Stimulated activated CD8-positive, alpha-beta memory T cell treated with anti-CD3 and anti-CD28 coated beads, Interleukin-7, amount 100 ng/mL, for 4 hours (primary cell): Measurements from ENCODE around the gene GATA3.
A peak's percentile ranks its signal among the peaks of the same experiment; 100 is the strongest.

Experiments
- DNase-seq, 2 donors: peaks; one replicate each; pipeline ENCODE4 v3.0.0-alpha.2; 2020; ENCODE audit warnings: low read depth in 2 of 2

Gene GATA3

DNA sequence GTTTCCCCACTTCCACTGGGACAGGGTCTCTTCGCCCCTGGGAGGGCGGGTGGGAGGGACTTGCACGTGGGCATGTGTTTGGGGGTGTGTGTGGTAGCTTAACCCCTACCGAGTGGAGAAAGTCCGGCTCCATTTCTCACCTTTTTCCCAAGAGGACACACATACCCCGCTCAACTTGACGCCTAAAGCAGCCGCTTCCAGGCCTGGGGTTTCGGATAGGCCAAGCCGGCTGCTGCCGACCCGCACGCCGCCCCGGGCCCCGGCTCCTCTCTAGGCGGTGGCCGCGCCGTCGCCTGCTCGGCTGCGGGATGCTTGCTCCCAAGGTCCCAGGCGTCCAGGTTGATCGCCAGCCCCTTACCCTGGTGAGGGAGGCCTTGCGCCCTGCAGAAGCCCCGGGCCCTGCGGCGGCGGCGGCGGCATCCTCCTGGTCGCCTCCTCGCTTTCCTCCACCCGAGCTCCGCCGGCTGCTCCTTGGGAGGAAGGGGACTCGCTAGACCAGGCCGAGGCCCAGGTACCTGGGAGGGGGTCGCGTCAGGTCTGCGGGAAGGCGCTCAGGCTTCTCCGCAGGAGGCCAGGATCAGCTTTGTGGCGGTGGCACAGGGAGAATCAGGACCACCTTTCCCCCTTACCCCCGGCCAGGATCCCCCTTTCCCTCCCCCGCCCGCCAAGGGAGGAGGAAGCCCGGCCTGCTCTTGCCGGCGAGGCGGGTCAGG lies 3.2 kb upstream of the GATA3 start:
- DNase-seq = no peak

DNA sequence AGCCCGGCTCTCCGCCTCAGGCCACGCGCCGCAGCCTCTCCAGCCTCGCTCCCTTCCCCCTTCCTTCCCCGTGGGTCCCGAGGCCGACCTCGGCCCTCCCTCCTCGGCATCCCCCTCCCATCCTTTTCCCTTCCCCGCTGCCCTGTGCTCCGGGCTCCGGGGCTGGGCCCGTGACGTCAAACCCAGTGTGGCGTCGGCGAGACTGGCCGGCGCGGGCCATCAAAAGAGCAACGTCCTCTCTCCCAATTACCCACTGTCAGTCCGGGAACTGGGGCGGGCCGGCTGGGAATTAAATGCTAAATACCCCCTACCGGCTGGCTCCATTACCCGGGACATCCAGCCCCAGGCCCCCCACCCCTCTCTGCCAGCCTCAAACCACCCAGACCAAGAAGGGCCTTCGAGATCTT lies 2.6 kb upstream of the GATA3 start:
- DNase-seq = no peak

DNA sequence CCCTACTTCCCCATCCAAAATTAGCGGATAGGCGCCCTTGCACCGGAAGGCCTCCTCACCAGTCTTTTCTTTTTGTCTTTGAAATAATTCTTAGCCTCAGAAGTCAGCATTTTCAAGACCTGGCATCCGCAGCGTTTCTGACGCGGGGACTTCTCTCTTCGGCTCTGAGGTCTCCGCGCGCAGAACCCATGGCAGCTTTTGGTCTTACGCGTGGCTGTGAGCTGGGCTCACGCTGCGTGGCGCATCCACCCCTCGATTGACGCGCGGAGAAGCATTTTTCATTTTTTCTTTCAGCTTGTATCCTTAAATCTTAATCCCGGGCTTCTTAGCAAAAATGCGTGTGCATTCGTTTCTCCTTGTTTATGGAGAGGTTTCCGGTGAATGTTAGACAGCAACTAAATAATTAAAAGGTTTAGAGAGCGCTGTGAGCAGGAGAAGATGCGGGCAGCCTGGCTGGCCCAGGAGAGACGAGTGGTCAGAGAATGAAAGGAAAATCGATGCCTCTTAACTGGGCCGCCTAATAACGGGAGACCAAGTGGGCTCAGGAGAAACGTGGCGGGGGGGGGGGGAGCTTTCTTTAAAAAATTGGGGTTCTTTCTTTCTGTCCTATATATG lies 2.0 kb upstream of the GATA3 start:
- no peak for DNase-seq

DNA sequence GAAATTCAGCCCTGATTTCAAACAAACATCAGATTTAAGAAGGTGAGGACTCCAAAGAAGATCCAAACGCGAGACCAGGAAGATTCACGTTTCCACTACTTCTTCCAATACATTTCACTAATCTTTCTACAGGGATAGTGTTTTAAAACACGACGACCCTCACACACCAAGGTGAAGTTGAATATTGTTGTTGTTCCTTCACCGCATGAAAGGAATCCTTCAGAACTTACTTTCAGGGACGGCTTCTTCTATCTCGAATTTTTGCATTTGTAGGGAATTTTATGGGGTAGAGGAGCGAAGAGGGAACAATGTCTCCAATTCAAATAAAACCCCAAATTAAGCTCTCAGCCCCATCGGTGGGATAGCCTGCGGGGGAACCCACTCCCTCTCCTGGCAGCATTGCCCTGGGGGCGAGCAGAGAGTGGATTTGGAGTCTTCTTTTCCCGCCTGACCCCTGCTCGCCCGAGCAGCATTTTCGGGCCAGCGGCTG lies 1.5 kb upstream of the GATA3 start:
- DNase-seq = no peak

DNA sequence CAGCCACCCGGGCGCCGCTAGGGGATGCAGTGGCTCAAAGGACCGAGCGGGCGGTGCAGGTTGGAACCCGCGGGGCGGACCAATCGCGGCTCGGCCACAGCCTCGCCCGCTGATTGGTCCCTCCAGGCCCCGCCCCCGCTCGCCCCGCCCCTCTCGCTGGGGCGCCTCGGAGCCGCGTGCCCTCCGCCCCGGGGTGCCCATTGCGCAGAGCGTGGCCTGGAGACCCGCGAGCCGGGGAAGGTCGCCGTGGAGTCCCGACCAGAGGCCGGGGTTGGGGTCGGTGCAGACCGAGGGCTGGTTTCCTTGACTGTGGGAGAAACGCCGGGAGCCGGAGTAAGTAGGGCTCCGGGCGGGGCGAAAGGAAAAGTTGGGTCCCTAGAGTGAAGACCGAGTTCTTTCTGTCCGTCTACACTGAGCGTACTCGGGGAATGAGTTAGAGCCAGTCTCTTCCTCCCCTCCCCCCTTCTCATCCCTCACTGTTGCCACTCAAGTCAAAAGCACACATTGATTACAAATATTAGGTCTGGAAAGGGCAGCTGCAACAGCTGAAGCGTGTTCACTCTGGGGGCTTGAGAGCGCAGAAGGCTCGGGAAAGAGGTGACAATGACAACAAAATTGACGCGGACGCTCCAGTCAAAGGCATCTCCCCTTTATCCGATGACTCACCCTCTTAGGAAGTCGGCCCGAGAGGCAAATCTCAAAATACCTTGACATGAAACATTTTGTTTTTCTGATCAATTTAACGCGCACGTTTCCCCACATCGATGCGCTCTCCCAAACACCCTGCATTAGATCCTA lies 843 bp upstream of the GATA3 start:
- peak; percentile 88 to 91 for DNase-seq

DNA sequence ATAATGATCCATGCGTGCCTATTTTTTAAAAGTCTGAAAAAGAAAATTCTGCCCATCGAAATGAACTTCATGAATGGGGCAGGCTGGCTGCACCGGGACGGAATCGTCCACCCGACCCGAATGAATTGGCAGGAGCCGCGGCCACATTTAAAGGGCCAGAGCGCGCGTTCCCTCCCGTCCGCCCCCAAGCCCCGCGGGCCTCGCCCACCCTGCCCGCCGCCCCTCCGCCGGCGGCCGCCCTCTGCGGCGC lies 319 bp upstream of the GATA3 start:
- DNase-seq = no peak

DNA sequence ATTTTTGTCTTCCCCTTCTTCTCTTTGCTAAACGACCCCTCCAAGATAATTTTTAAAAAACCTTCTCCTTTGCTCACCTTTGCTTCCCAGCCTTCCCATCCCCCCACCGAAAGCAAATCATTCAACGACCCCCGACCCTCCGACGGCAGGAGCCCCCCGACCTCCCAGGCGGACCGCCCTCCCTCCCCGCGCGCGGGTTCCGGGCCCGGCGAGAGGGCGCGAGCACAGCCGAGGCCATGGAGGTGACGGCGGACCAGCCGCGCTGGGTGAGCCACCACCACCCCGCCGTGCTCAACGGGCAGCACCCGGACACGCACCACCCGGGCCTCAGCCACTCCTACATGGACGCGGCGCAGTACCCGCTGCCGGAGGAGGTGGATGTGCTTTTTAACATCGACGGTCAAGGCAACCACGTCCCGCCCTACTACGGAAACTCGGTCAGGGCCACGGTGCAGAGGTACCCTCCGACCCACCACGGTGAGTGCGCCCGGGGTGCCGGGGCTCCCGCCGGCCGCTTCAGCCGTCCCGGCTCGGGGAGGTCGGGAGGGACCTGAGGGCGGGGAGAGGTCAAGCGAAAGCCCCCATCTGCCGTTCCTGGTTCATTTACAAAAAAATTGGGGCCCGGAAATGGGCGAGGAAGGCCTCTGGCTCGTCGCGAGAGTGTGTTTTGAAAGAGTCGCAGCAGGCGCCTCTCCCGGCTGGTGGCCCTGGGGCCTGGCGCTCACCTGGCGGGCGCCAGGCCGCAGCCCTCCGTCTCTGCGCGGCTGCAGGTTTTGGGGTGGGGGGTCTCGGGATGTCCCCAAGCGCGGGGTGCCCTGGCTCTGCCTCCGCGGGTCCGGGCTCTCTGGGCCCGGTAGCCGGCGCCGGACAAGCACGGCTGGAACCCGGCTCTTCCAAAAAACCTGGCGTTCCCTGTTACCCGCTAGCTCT lies 1.2 kb downstream of the GATA3 start:
- DNase-seq = no peak

DNA sequence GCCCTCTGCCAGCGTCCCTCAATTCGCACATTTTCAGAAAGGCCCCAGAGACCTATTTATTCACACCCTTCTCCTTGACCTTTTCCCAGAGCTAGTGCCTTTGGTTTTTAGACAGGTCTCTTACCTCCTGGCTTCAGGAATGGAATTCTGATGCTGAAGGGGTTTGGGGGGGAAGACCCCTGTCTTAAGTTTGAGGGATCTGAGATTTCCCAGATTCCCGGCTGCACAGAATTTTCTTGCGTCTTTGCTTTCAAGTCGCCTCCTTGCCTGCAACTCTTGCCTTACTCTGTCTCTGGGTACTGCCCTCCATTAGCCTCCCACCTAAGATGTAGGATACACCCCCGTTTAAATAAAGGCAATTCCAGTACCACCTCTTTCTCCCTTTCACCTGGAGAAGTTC lies 1.9 kb downstream of the GATA3 start:
- DNase-seq = no peak

DNA sequence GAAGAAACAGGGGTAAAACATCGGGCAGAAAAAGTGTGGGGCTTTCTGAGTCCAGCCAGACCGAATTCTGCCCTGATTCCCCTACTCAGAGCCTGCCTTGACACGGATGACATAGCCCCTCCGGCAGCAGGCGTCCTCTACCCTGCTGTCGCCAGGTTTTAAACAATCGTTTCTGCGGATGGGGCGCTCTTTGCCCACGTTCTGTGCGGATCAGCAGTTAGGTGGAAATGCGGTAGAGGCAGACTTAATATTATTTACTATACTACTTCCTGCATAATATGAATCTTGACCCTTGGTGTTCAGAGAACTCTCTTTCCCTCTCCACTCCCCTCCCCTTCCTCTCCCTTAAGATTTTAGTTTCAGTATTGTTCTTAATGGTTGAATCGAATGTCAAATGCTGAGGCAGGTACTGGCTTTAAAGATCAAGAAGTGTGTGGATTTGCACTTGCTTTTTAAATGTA lies 2.4 kb downstream of the GATA3 start:
- no peak for DNase-seq

DNA sequence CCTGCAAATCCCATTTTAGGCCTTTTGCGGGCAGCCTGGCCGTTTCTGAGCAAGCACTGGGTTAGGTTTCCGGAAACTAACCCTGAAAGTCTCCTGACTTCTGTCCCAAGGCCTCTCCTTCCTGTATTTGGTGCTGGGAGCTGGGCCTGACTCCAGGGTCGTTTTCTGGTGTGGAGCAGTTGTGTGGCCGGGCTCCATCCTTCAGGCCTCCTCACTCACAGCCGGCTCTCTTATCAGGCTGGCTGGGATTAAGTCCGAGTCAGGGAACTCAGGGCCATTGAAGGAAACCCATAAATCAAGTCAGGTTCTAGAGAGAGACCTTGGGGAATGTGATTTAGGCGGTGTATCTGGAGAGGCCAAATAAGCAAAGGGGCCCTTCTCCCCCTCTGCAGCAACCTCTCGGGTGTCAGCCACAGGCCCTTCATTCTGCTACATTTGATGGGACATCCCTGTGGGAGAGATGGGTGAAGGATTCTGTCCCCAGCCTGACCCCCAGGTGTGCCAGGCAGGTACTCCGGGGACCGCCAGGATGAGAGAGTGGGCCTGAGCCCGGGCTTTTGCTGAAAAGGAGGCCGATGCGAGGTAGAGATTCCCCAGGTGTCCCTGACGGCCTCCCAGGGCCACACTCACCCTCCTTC lies 3.3 kb downstream of the GATA3 start:
- no peak for DNase-seq

DNA sequence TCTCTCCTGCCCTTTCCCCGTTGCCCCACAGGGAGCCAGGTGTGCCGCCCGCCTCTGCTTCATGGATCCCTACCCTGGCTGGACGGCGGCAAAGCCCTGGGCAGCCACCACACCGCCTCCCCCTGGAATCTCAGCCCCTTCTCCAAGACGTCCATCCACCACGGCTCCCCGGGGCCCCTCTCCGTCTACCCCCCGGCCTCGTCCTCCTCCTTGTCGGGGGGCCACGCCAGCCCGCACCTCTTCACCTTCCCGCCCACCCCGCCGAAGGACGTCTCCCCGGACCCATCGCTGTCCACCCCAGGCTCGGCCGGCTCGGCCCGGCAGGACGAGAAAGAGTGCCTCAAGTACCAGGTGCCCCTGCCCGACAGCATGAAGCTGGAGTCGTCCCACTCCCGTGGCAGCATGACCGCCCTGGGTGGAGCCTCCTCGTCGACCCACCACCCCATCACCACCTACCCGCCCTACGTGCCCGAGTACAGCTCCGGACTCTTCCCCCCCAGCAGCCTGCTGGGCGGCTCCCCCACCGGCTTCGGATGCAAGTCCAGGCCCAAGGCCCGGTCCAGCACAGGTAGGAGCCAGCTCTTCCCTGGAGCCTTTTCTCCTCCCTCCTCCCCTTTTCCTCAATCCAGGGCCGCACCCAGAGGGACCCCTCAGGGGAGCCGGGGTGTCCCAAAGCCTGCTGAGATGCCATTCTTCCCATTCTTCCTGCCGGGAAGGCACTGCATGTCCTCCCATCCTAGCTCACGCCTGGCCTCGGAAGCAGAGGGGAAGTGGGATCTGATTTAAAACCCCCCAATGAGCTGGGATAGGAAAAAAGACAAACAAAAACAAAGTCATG lies 4.0 kb downstream of the GATA3 start:
- no peak for DNase-seq

DNA sequence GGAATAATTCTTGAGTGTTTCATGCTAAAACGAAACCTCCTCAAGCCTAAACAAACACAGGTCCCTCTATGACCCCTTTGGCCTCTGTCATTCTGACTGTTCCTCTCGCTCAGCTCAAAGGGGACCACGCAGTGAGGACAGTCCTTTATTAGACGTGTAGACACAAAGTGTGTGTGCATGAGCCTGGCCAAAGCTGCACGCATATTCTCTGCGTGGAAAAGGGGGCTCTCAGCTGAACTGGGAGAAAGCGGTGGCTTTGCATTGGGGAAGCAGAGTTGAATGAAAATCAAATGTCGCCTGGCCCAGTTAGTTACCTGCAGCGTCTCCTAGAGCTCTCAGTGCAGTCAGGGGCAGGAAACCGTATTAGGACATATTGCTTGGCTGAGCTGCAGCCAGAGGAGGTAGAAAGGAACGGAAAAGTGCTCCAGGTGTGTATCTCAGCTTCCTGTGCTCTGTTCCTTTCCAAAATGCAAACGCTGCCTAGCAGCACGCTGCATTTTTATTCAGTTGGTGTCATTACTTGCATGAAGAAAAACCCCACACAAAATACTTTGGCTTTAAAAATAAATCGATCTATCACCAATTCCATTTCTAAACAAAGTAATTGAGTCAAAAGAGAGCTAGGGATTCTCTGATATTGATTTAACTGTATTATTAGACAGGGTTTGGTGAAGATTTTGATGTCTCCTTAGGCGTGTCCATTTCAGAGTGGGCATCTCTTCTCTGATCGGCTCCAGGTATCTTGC lies 4.9 kb downstream of the GATA3 start:
- no peak for DNase-seq

DNA sequence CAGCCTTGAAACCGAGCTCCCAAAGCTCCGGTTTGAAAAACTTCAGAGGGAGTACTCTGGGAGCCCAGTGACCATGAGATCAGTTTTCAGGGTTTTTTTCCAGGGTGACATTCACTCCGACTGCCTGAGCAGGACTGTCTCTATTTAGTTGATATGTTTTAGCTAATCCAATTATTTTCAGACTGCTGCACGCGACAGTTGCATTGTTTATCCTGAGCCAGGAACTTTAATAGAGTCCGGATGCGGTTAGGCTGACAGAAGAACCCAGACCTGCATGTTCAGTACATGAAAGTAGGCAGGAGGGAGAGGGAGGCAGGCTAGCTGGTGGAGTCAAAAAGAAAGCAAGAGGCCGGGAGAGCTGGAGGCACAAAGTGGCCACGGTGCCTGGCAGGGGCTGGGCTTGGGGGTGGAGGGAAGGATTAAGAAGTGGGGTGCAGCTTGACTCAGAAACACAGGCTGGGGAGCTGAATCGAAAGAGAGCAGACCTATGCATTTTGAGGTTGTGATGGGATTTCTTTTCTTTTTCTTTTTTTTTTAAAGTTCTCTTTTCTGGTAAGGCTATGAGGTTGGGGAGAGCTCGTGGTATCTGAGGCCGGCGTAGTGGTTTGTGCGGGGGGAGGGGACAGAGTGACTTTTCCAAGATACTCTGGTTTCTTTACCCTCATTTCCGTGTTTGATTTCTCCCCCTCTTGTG lies 5.7 kb downstream of the GATA3 start:
- no peak for DNase-seq

DNA sequence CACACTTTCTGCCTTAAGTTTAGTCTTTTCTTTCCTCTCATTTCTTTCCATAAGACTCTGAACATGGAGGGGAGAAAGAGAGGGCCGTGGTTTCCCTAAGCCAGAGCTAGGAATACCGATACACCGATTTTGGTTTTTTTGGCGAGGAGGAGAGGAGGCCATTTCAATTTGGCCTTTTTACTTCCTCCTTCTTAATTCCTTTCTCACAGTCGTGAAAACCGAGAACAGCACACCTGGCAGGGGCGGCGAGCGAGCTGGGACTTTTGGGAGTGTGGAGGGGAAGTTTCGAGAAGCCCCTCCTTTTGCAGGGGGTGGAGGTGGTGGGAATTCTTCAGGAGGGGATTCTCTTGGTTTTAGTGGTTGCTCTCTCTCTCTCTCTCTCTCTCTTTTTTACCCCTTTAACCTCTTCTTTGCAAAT lies 6.2 kb downstream of the GATA3 start:
- no peak for DNase-seq

DNA sequence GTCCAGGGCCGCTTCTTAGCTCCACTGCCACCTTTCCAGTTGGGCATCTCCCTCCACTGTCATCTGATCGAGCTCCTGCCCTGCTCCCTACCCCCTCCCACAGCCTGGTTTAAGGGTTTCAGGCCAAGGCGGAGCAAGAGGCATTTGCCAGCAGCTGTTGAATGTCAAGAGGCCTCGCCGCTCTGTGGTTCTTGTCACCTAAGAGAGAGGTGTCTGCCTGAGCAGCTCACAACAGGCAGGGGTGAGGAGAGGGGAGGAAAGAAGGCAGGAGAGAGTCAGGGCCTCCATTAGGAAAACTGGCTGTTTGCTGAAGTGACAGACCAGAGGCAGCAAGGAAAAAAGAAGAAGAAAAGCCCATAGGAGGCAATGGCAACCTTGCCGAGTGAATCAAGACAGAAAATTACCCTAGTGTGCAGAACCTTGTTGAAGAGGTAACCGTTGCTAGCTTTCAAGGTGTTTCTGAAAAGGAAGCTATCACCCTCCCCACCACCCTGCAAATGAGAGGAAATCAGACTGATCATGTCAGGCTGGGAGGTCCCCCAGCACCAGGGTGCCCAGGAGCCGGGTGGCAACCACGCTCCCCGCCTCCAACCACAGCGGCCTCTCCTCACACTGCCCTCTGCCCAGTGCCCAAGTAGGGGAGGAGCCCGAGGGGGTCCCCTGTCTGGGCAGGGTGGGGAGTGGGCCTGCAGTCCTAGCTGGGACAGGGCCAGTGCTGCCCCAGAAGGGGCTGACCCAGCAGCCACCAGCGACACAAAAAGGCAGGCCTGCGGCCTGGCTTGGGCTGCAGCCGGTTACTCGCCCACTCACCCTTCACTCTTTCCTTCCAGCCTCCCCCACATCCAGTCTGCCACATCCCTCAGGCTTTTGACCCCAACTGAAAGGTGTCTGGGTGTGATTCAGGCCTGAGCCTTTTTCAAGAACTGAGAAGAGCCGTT lies 7.1 kb downstream of the GATA3 start:
- no peak for DNase-seq

DNA sequence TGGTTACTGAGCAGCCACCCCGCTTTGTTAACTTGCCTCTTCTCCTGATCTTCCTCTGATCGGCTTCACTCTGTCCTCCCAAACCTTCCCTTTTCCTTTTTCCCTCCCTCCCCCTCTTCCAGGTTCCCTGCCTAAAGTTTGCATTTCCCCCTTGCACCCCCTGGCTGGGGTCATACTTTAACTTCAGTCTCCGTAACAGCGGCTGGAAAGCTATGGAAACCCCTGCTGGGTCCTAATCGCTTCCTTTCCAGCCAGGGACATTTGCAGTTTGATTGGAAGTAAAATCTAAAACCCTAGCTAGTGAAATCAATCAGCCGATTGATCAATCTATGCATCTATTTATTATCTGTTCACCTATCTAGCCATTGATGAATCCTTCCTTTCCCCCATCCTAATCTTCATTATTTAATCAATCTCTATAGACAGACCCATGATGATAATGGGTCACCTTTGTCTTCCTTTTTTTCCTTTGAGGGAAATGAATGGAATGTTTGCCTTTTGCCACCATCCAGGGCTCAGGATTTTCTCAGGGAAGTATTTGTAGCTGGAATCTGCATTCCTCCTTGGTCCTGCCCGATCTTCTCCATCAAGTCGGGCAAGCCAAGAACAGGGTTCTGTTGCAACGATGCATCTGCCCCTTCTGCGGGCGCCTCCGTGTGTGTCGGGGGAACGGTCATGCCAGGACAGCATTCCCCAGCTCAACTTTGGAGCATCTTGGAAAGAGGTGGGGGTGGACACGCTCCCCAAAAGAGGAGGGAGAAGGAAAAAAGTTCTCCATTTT lies 8.8 kb downstream of the GATA3 start:
- DNase-seq = no peak

DNA sequence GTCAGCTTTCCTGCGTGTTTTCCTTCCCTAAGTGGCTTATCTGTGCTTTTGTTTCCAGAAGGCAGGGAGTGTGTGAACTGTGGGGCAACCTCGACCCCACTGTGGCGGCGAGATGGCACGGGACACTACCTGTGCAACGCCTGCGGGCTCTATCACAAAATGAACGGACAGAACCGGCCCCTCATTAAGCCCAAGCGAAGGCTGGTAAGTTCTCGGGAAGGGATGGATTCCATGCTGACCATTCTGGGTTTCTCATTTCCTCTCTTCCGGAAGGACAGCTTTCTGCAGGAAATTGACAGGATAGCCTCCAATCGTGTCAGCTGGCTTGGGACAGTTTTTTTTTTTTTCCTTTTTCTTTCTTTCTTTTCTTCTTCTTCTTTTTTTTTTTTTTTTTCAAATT lies 9.4 kb downstream of the GATA3 start:
- no peak for DNase-seq
